GM12874 (cell line): ENCODE measurements around the gene CXCL3.

Source experiments
- TF ChIP-seq, protein P1 (sequence below): IDR thresholded peaks from 2 replicates; pipeline ENCODE4 v1.5.1; 2011; ENCODE audit warnings: low read depth, mild to moderate bottlenecking, control low read depth, low read length, moderate library complexity; ENCODE audit not compliant: insufficient read depth

The CXCL3 gene

DNA sequence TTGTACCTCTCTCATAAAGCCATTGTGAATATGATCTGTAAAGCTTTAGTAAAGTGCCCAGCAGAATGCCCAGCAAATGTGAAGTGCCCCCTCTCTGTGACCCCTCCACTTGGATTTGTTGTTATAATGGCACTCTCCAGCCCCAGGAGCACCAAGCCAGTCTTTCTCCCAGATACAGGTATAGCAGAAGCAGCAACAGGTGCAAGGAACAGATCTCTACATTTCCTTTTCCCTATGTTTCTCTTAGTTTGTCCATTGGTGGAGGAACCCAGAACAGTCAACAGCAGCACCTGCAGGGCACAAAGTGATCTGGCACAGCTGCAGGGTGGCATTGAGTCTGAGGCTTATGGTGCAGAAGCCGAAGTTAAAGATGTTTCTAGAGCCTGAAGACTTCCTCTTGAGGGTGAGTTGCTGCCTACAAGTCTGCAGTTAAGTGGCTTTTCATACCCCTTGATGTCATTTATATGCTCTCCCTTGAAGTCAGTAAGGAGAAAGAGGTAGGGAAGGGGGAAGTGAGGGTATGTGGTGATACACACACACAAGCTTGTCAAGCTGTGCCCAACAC, 16.1 kb upstream of the CXCL3 start:
- TF ChIP-seq, protein P1, sequence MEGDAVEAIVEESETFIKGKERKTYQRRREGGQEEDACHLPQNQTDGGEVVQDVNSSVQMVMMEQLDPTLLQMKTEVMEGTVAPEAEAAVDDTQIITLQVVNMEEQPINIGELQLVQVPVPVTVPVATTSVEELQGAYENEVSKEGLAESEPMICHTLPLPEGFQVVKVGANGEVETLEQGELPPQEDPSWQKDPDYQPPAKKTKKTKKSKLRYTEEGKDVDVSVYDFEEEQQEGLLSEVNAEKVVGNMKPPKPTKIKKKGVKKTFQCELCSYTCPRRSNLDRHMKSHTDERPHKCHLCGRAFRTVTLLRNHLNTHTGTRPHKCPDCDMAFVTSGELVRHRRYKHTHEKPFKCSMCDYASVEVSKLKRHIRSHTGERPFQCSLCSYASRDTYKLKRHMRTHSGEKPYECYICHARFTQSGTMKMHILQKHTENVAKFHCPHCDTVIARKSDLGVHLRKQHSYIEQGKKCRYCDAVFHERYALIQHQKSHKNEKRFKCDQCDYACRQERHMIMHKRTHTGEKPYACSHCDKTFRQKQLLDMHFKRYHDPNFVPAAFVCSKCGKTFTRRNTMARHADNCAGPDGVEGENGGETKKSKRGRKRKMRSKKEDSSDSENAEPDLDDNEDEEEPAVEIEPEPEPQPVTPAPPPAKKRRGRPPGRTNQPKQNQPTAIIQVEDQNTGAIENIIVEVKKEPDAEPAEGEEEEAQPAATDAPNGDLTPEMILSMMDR = no peak

DNA sequence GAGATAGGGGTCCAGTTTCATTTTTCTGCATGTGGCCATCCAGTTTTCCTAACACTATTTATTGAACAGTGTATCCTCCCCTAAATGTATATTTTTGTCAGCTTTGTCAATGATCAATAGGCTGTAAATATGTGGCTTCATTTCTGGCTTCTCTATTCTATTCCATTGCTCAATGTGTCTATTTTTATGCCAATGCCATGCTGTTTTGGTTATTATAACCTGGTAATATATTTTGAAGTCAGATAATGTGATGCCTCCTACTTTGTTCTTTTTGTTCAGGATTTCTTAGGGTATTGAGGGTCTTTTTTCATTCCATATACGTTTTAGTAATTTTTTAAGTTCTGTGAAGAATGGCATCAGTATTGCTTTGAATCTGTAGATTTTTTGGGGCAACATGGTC, 8.7 kb upstream of the CXCL3 start:
- TF ChIP-seq, protein P1 = no peak

DNA sequence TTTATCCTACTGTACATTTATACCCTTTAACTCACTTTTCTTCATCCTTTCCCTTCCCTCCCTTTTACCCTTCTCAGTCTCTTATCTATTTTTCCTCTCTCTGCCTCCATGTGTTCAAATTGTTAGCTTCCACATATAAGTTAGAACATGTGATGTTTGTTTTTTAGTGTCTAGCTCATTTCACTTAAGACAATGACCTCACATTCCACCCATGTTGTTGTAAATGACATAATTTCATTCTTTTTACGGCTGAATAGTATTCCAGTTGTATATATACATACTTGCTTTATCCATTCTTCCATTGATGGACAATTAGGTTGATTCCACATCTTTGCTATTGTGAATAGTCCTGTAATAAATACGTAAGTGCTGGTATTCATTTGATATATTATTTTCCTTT, 7.3 kb upstream of the CXCL3 start:
- TF ChIP-seq, protein P1 = no peak

DNA sequence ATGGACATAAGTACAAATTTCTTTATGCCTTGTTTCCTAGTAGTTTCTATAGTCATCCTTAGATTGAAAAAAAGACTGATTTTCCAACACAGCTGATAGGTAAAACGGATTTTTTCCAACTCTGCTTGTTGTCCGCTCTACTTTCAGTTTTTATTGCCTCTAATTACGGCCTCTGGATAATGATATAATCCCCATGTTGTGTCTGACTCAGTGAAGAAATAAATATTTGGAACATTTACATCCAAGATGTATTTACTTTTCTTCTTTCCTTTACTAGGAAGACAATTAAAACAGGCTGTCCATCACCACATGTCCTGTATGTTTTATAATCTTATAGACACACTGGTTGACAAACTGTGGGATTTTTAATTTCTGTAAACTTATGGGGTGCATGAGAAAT, 6.8 kb upstream of the CXCL3 start:
- TF ChIP-seq, protein P1 = no peak

DNA sequence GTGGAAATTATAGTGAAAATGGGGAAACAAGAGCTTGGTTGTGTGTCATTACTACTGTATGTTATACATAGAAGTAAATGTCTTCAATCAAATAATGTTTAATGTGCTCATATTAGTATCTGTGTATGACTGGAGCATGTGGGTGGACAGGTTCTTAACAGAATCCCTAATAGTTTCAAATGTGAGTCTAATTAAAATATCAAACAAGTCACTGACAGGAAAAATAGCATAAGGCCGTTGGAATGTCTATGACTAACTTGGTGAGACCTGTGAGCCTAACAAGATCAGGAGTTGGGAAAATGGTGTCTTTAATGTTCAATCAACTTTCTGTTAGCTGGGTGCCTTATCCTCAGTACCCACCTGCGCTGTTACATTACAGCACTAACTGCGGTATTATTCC, 6.2 kb upstream of the CXCL3 start:
- TF ChIP-seq, protein P1 = no peak

DNA sequence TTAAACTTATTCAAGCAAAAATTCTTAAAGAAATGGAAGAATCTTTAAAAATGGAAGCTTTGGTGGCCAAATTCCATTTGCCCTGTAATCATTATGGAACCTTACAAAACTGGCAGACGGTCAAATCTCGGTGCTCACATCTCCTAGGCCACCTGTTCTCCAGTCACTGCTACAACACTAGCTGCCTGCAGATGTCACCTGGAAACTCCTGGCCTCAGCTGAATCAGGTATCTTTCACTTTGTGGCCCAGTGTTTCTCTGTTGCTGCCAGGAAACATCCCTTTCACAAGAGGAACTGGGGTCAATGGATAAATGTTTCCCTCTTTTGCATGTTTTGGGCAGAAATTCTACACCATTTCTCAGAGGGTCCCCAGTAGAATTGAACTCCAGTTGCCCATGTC, 4.2 kb upstream of the CXCL3 start:
- TF ChIP-seq, protein P1 = no peak

DNA sequence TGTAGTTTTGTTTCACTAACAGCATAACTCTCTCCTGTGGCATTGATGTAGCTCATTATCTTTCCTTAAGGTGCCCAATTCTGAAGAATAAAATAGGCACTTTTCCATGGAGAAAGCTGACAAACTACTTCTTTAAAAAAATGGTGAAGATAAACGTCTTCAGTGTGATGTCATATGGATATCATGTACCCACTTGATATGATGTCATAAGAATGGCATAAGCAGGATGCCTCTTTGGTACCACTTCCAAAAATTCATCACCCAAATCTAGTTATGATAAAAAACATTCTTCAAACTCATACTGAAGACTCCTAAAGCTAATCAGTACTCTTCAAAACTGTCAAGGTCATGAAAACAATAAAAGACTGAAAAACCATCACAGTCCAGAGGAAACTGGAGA, 2.9 kb upstream of the CXCL3 start:
- TF ChIP-seq, protein P1 = no peak
